KG1 (cell line): ENCODE results near the gene KCNJ13.
"Not testable (repeated sequence)": the region's sequence is repeated elsewhere in the genome, so short reads cannot be mapped to it uniquely, and the experiment has no call there.

Experiments used
- DNase-seq: peaks from one replicate; lab custom pipeline; 2025; lab: John Stamatoyannopoulos, UW

KCNJ13 gene

DNA sequence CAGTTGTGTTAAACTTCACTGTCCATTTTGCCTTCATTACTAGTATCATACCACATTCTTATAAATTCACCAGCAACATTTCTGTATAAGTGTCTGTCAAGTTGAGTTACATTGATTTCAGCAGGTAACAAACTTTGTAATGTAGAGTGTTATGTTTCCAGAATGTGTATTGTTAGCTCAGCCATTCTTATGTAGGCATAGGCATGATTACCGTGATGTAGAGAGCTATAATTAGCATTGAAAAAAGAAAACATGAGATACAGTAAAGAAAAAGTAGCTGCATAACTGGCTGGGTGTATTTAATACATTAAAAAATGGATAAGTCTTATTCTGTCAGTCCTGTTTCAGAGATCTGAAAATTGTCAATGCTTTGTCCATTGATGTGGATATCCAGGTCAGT lies 8.5 kb downstream of the KCNJ13 start:
- DNase-seq: no peak

DNA sequence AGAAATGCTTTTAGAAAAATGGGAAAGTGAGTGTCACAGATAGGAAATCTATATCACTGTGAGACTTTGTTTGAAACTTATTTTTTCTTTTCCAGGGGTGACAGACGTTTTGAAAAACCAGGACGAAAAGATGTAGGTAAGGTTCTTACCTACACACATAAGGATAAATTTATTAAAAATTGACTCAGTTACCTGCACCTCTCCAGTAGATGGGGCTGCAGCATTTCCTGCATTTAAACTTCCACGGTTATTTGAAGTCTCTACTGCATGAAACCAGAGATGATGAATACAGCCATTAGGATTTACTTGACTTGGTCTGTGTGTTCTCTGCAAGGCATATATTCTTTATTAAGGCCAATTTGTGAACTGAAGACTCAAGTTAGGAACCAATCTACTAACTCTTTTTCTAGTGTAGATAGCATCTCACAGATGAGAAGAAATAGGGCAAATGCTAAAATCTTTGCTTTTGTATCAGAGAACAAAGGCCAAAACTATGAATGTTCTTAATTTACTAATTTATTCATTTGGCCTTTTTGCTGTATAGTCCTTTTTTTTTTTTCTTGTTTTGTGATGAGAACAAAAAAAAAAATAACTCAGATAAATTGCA lies 15.0 kb downstream of the KCNJ13 start:
- no peak for DNase-seq

DNA sequence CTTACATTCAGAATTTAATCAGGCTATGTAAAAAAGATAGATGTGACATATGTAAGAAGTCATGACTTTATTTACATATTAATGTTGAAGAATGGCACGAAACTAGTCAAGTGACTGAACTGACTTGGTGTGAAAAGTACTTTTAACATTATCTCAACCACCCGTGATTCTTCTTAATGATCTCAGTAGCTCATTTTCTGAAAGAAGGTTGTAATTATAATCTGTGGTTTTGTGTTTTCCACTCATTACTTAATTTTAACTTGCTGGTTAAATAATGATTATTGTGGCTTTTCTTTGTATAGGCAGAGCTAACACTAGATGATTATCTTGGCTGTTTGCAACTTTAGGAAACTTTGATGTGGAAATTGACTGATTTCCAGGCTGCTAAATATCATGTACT lies 18.5 kb downstream of the KCNJ13 start:
- no peak for DNase-seq

DNA sequence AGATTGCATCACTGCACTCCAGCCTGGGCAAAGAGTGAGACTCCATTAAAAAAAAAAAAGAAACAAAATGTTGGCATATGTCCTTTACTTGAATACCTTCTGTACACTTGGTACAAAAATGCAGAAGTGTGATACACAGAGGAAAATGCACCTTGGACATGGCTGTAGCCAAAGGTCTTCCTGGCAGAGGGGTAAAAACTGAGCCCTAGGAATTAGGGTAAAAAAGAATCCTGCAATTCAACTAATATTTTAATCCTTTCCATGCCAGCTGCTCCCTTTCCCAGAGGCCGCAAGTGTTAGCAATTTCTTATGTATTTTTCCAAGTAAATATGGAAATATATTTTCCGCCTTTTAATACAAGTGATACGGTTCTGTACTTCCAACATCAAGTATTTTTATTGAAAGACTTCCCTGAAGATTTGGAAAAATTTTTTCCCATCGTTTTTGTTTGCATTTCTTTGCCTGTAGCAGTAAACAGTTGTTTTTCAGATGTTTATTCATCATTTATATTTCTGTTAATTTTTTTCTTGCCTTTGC lies 26.2 kb downstream of the KCNJ13 start:
- no peak for DNase-seq

- no peak for DNase-seq
These were observed 27.0 kb downstream of the KCNJ13 start for GRCh38 chr2:232749331-232749730.

- DNase-seq: no peak
These were observed 28.3 kb downstream of the KCNJ13 start for GRCh38 chr2:232748038-232748437.

DNA sequence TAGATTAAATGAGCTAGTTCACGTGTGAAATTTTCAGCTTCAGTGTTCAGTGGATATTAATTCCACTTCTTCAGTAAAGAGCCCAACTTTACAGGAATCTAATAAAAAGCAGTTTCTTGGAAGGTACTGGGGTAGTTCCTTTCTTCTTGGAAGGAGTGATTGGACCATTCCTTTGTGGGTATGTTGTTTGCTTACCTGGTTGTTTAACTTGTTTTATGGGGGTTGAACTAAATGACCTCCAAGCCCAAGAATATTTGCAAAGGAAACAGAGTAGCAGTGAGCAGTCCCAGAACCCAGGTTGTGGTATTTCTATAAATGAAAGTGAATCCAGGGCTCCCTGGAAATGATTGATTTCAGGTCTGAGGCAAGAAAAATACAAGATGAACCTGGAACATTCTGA lies 31.4 kb downstream of the KCNJ13 start:
- DNase-seq: no peak

- DNase-seq: no peak
These were observed 34.4 kb downstream of the KCNJ13 start for GRCh38 chr2:232741972-232742371.

- DNase-seq: no peak
These were observed 35.1 kb downstream of the KCNJ13 start for GRCh38 chr2:232741294-232741693.

DNA sequence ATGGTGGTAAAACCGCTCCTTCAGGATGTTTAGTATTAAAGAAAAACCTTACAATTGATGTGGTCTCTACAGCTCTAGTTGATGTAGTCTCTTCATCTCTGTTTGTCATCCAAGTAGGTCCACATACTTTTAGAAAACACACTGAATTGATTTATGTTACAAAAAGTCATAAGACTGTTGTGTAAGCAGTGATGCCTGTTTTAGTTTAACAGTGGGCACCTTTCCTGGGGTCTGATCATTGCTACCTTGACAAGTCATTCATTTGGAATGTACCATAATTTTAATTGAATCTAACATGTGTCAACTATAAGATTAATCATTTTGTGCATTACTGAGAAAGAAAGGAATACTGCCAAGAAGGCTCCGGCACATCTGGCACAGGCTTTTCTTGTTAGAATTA lies 44.9 kb downstream of the KCNJ13 start:
- DNase-seq: no peak

DNA sequence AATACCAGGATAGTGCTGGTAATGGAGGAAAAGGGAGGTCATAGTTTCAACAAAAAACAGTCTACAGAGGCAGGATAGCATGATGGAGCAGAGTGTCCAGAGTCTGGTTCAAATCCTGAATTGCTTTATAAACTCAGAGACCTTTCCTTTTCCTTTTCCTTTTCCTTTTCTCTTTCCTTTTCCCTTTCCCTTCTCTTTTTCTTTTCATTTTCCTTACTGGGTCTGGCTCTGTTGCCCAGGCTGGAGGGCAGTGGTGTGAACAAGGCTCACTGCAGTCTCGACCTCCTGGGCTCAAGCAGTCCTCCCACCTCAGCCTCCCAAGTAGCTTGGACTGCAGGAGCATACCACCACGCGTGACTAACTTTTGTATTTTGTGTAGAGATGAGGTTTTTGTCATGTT lies 47.6 kb downstream of the KCNJ13 start:
- DNase-seq: no peak

DNA sequence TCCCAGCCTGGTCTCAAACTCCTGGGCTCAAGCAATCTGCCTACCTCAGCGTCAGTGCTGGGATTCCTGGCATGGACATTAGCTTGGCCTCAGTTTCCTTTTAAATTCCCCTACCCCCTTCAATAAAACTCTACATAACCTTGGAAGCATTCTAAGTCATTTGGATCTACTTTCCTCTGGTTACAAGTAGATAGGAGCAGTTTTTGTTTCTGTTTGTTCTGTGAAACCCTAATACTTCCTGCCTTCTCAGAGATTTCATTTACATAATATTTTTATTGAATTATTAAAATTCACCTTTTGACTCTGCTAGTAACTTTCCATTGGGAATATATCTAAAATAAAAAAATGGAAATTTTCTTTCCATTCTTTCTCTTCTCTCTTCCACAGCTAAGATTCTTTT lies 53.3 kb downstream of the KCNJ13 start:
- DNase-seq: no peak

DNA sequence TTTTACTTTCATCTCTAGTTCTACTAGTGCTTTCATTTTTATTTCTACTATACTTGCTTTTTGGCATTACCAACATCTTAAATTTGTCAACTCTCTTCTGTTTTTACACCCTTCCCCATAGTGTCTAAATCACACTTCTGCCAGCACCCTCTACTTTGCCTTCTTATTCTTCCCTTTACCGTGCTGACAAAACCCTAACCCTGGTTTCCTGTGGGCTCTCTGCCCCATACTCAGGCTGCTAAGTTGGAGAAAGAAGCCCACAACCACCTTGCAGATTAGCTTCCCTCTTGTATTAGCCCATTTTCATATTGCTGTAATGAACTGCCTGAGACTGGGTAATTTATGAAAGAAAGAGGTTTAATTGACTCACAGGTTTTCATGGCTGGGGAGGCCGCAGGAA lies 54.5 kb downstream of the KCNJ13 start:
- DNase-seq: peak; percentile 14

GRCh38 chr2:232721261-232721660 lies 55.1 kb downstream of the KCNJ13 start:
- no peak for DNase-seq

GRCh38 chr2:232720056-232720455 lies 56.3 kb downstream of the KCNJ13 start:
- not testable (repeated sequence) for DNase-seq
